GM19035 (cell line): ENCODE results near the gene SYNE3.
"Not testable (repeated sequence)": the region's sequence is repeated elsewhere in the genome, so short reads cannot be mapped to it uniquely, and the experiment has no call there.

Experiments used
- ATAC-seq: cut with Tn5 transposase; IDR thresholded peaks from one replicate; pipeline ENCODE4 v1.9.1; 2021; ENCODE audit not compliant: unreplicated experiment

SYNE3 gene

GRCh38 chr14:95523815-95524448 lies 7.5 kb upstream of the SYNE3 start:
- ATAC-seq, result no peak

- no peak for ATAC-seq
Observed at GRCh38 chr14:95523051-95523814, 6.8 kb upstream of the SYNE3 start.

- no peak for ATAC-seq
Observed at GRCh38 chr14:95522556-95522955, 6.1 kb upstream of the SYNE3 start.

GRCh38 chr14:95522116-95522515 lies 5.7 kb upstream of the SYNE3 start:
- no peak for ATAC-seq

GRCh38 chr14:95521001-95521400 lies 4.6 kb upstream of the SYNE3 start:
- ATAC-seq, result no peak

GRCh38 chr14:95520346-95520745 lies 3.9 kb upstream of the SYNE3 start:
- ATAC-seq, result no peak

GRCh38 chr14:95519699-95520098 lies 3.2 kb upstream of the SYNE3 start:
- no peak for ATAC-seq

- ATAC-seq, result no peak
Observed at GRCh38 chr14:95518045-95518751, 1.7 kb upstream of the SYNE3 start.

GRCh38 chr14:95515596-95516552 lies 576 bp downstream of the SYNE3 start:
- peak; percentile 81 for ATAC-seq

GRCh38 chr14:95515080-95515489 lies 1.4 kb downstream of the SYNE3 start:
- ATAC-seq, result no peak

GRCh38 chr14:95514131-95515079 lies 2.0 kb downstream of the SYNE3 start:
- ATAC-seq, result no peak

GRCh38 chr14:95513291-95513690 lies 3.2 kb downstream of the SYNE3 start:
- no peak for ATAC-seq

GRCh38 chr14:95511687-95512086 lies 4.8 kb downstream of the SYNE3 start:
- ATAC-seq, result no peak

- ATAC-seq, result no peak
Observed at GRCh38 chr14:95510804-95511203, 5.6 kb downstream of the SYNE3 start.

GRCh38 chr14:95510344-95510743 lies 6.1 kb downstream of the SYNE3 start:
- not testable (repeated sequence) for ATAC-seq

- no peak for ATAC-seq
Observed at GRCh38 chr14:95509495-95509894, 7.0 kb downstream of the SYNE3 start.

GRCh38 chr14:95508377-95508776 lies 8.1 kb downstream of the SYNE3 start:
- ATAC-seq, result no peak

- ATAC-seq, result no peak
Observed at GRCh38 chr14:95507701-95508103, 8.7 kb downstream of the SYNE3 start.

- ATAC-seq, result no peak
Observed at GRCh38 chr14:95507174-95507573, 9.3 kb downstream of the SYNE3 start.
